Measurements from ENCODE around the gene CACUL1.

- TF ChIP-seq CTCF (IDR thresholded peaks at IDR 0.05; ENCODE audit: low read depth, low read length) (no peak), EZH2phosphoT487 (IDR thresholded peaks at IDR 0.05; ENCODE audit: low read depth) (no peak)
Measured at GRCh38 chr10:118714366-118714765, 40.4 kb downstream of the CACUL1 start.

Data from OCI-LY3 (cell line).